H9 (cell line): Measurements from ENCODE around the gene TTC39A. TPM values are rescaled to one million over a fixed set of nuclear protein-coding genes. Genes with fewer than 3 reads are reported as not detected.

ENCODE experiments used
- DNase-seq: peaks from one replicate; pipeline ENCODE4 v3.0.0-alpha.2; 2017
- H2AFZ ChIP-seq: one replicate; pipeline ENCODE4 v1.6.1; 2013; ENCODE audit warnings: mild to moderate bottlenecking, low read length, control low read depth, moderate library complexity
- H2AK5ac ChIP-seq: 2 replicates; pipeline ENCODE4 v1.6.1; 2013; ENCODE audit warnings: low read length, control low read depth, mixed read lengths; ENCODE audit not compliant: insufficient read length
- H2BK120ac ChIP-seq: one replicate; pipeline ENCODE4 v1.6.1; 2013; ENCODE audit warnings: low read depth, mild to moderate bottlenecking, low read length, control low read depth, inconsistent platforms; ENCODE audit not compliant: poor library complexity, severe bottlenecking
- H2BK12ac ChIP-seq: 2 replicates; pipeline ENCODE4 v1.6.1; 2013; ENCODE audit warnings: low read length, control low read depth, mixed read lengths, low read depth; ENCODE audit not compliant: insufficient read length
- H2BK15ac ChIP-seq: 2 replicates; pipeline ENCODE4 v1.6.1; 2013; ENCODE audit warnings: low read depth, low read length, control low read depth
- H2BK20ac ChIP-seq: one replicate; pipeline ENCODE4 v1.6.1; 2013; ENCODE audit warnings: low read depth, mild to moderate bottlenecking, low read length, control low read depth, inconsistent platforms; ENCODE audit not compliant: poor library complexity, severe bottlenecking
- H2BK5ac ChIP-seq: 2 replicates; pipeline ENCODE4 v1.6.1; 2013; ENCODE audit warnings: low read length, control low read depth, mixed read lengths; ENCODE audit not compliant: insufficient read length
- H3K14ac ChIP-seq: 2 replicates; pipeline ENCODE4 v1.6.1; 2013; ENCODE audit warnings: low read length, control low read depth; ENCODE audit not compliant: insufficient read depth
- H3K18ac ChIP-seq: 2 replicates; pipeline ENCODE4 v1.6.1; 2013; ENCODE audit warnings: low read depth, mild to moderate bottlenecking, mixed read lengths, low read length, control low read depth; ENCODE audit not compliant: insufficient read length
- H3K23ac ChIP-seq: 2 replicates; pipeline ENCODE4 v1.6.1; 2013; ENCODE audit warnings: low read length, control low read depth, mixed read lengths, low read depth; ENCODE audit not compliant: insufficient read length
- H3K23me2 ChIP-seq: 2 replicates; pipeline ENCODE4 v1.6.1; 2013; ENCODE audit warnings: low read depth, mild to moderate bottlenecking, mixed read lengths, low read length, control low read depth; ENCODE audit not compliant: insufficient read length, poor library complexity, severe bottlenecking
- H3K27ac ChIP-seq: 2 replicates; pipeline ENCODE4 v1.5.1; 2013; ENCODE audit warnings: low read length, control low read depth, mixed read lengths, low read depth; ENCODE audit not compliant: insufficient read length
- H3K27me3 ChIP-seq: 2 replicates; pipeline ENCODE4 v1.6.1; 2013; ENCODE audit warnings: low read length, control low read depth, inconsistent platforms; ENCODE audit not compliant: insufficient read depth
- H3K4ac ChIP-seq: 2 replicates; pipeline ENCODE4 v1.6.1; 2013; ENCODE audit warnings: low read depth, mild to moderate bottlenecking, control low read depth, inconsistent platforms, low read length, moderate library complexity
- H3K4me1 ChIP-seq: 2 replicates; pipeline ENCODE4 v1.6.1; 2013; ENCODE audit warnings: low read length, control low read depth, inconsistent platforms; ENCODE audit not compliant: insufficient read depth
- H3K4me2 ChIP-seq: 2 replicates; pipeline ENCODE4 v1.6.1; 2013; ENCODE audit warnings: low read length, control low read depth, mixed read lengths; ENCODE audit not compliant: insufficient read length, insufficient read depth
- H3K56ac ChIP-seq: 2 replicates; pipeline ENCODE4 v1.6.1; 2013; ENCODE audit warnings: low read depth, mild to moderate bottlenecking, mixed read lengths, low read length, control low read depth; ENCODE audit not compliant: insufficient read length
- H3K79me1 ChIP-seq: 2 replicates; pipeline ENCODE4 v1.6.1; 2013; ENCODE audit warnings: low read depth, mild to moderate bottlenecking, moderate library complexity, low read length, control low read depth, inconsistent platforms; ENCODE audit not compliant: insufficient read depth, poor library complexity, severe bottlenecking
- H3K79me2 ChIP-seq: 2 replicates; pipeline ENCODE4 v1.6.1; 2013; ENCODE audit warnings: low read length, control low read depth, inconsistent platforms; ENCODE audit not compliant: insufficient read depth
- H3K9ac ChIP-seq: 2 replicates; pipeline ENCODE4 v1.6.1; 2013; ENCODE audit warnings: low read length, control low read depth, mixed read lengths; ENCODE audit not compliant: insufficient read length; ENCODE audit errors: extremely low read depth
- H3K9me3 ChIP-seq: one replicate; pipeline ENCODE4 v1.6.1; 2013; ENCODE audit warnings: low read depth, low read length, inconsistent platforms; ENCODE audit not compliant: control insufficient read depth
- H3T11ph ChIP-seq: one replicate; pipeline ENCODE4 v1.6.1; 2013; ENCODE audit warnings: mild to moderate bottlenecking, low read length, control low read depth, inconsistent platforms
- H4K20me1 ChIP-seq: one replicate; pipeline ENCODE4 v1.6.1; 2013; ENCODE audit not compliant: control insufficient read depth, insufficient read length, insufficient read depth
- H4K5ac ChIP-seq: 2 replicates; pipeline ENCODE4 v1.6.1; 2013; ENCODE audit warnings: low read depth, mild to moderate bottlenecking, mixed read lengths, low read length, control low read depth; ENCODE audit not compliant: insufficient read length
- H4K8ac ChIP-seq: replicated peaks from 2 replicates; pipeline ENCODE4 v1.6.1; 2013; ENCODE audit warnings: low read length, control low read depth, mixed read lengths, low read depth; ENCODE audit not compliant: insufficient read length
- H4K91ac ChIP-seq: 2 replicates; pipeline ENCODE4 v1.6.1; 2013; ENCODE audit warnings: low read depth, mild to moderate bottlenecking, moderate library complexity, mixed read lengths, low read length, control low read depth; ENCODE audit not compliant: insufficient read length
- H3K27ac Mint-ChIP-seq, 3 experiments: 2 replicates in 2 of 3; 3 replicates in 1 of 3; pipeline ENCODE4 v1.8.0; 2020 to 2021; ENCODE audit warnings: mixed read lengths in 3 of 3, mild to moderate bottlenecking in 1 of 3, moderate library complexity in 1 of 3
- H3K27me3 Mint-ChIP-seq: 2 replicates; pipeline ENCODE4 v1.8.0; 2021; ENCODE audit warnings: low read depth, mild to moderate bottlenecking, moderate library complexity, mixed read lengths
- H3K36me3 Mint-ChIP-seq, 3 experiments: 2 replicates in 2 of 3; 3 replicates in 1 of 3; pipeline ENCODE4 v1.8.0; 2020 to 2021; ENCODE audit warnings: low read depth in 3 of 3, mixed read lengths in 3 of 3; ENCODE audit not compliant: insufficient read depth in 1 of 3
- H3K4me1 Mint-ChIP-seq, 2 experiments: 2 replicates each; pipeline ENCODE4 v1.8.0; 2020; ENCODE audit warnings: mixed read lengths in 2 of 2
- H3K4me3 Mint-ChIP-seq, 2 experiments: 2 replicates in 1 of 2; 3 replicates in 1 of 2; pipeline ENCODE4 v1.8.0; 2020 to 2021; ENCODE audit warnings: mild to moderate bottlenecking in 2 of 2, mixed read lengths in 2 of 2, moderate library complexity in 1 of 2
- H3K9me3 Mint-ChIP-seq, 2 experiments: 2 replicates in 1 of 2; 3 replicates in 1 of 2; pipeline ENCODE4 v1.8.0; 2020; ENCODE audit warnings: mild to moderate bottlenecking in 2 of 2, mixed read lengths in 2 of 2, moderate library complexity in 1 of 2
- WGBS: extraction: QIAGEN DNeasy Blood & Tissue Kit; methylation state at CpG from one replicate; pipeline ENCODE4 v1.1.7; 2013; ENCODE audit warnings: missing lambda C conversion rate, low lambda C conversion rate, mixed read lengths; ENCODE audit not compliant: insufficient read length; ENCODE audit errors: extremely low coverage; 5-methylcytosine and 5-hydroxymethylcytosine counted together
- total RNA-seq: library from RNA; stranded (reverse); gene quantifications from 2 replicates; pipeline ENCODE4 v1.2.1, GENCODE V29; 2021
- TF ChIP-seq, protein P1 (sequence below): fragments of 200-600 bp; sonication (generic); conservative IDR thresholded peaks from 3 replicates; pipeline ENCODE4 v1.8.0; 2021; ENCODE audit warnings: antibody characterized with exemption, mild to moderate bottlenecking

TTC39A gene
- total RNA-seq, 1 experiment from 2014 or later = 7.7 TPM

DNA sequence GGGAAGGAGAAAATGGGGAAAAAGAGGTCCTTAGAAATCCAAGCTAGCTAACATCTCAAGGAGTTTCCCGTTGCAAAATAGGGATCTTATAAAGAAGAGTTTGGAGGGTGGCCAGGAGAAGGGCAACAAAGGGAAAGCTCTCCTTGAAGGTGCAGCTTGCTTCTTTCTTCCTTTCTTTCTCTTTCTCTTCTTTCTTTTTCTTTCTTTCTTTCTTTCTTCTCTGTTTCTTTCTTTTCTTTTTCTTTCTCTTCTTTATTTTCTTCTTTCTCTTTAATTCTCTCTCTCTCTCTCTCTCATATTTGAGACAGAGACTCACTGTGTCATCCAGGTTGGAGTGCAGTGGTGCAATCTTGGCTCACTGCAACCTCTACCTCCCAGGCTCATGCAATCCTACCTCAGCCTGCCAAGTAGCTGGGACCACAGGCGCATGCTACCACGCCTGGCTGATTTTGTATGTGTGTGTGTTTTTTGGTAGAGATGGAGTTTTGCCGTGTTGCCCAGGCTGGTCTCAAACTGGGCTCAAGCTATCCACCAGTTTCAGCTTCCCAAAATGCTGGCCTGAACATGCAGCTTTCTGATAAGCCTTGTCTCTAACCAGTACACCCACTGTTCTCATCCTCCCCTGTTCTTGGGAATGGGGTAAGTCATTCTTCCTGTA lies 49.9 kb downstream of the TTC39A start:
- Histone ChIP-seq H3K14ac (no peak overlapping the region), H3K23ac (no peak overlapping the region), H2BK15ac (no peak overlapping the region), H3K23me2 (no peaks in the 10 kb centered on the region), H3K79me2 (no peaks in the 10 kb centered on the region), H2AFZ (no peak overlapping the region), H3K18ac (no peak overlapping the region), H3K4me2 (no peak overlapping the region), H3K56ac (no peak overlapping the region), H3K9me3 (no peaks in the 10 kb centered on the region), H4K5ac (no peak overlapping the region), H2BK20ac (no peak overlapping the region), H2BK12ac (no peak overlapping the region), H4K8ac (no peak overlapping the region), H2AK5ac (no peak overlapping the region), H3T11ph (no peak overlapping the region), H2BK5ac (no peak overlapping the region), H3K27me3 (no peaks in the 10 kb centered on the region), H3K4me1 (no peaks in the 10 kb centered on the region), H3K9ac (no peak overlapping the region), H4K91ac (no peak overlapping the region), H3K79me1 (no peaks in the 10 kb centered on the region), H4K20me1 (no peaks in the 10 kb centered on the region), H2BK120ac (no peak overlapping the region), H3K4ac (no peak overlapping the region), H3K27ac (no peak overlapping the region)
- H3K36me3 Mint-ChIP-seq = no peaks in the 10 kb centered on the region; a peak in 1 of 7 replicates
- TF ChIP-seq, protein P1, sequence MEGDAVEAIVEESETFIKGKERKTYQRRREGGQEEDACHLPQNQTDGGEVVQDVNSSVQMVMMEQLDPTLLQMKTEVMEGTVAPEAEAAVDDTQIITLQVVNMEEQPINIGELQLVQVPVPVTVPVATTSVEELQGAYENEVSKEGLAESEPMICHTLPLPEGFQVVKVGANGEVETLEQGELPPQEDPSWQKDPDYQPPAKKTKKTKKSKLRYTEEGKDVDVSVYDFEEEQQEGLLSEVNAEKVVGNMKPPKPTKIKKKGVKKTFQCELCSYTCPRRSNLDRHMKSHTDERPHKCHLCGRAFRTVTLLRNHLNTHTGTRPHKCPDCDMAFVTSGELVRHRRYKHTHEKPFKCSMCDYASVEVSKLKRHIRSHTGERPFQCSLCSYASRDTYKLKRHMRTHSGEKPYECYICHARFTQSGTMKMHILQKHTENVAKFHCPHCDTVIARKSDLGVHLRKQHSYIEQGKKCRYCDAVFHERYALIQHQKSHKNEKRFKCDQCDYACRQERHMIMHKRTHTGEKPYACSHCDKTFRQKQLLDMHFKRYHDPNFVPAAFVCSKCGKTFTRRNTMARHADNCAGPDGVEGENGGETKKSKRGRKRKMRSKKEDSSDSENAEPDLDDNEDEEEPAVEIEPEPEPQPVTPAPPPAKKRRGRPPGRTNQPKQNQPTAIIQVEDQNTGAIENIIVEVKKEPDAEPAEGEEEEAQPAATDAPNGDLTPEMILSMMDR = no peak
- no CpG with 5 or more reads among the region's 4 CpGs for WGBS
- H3K4me1 Mint-ChIP-seq = peaks cover 4 to 6% of the 10 kb centered on the region in 2 experiments; a peak in 2 of 4 replicates
- no peaks in the 10 kb centered on the region for H3K27me3 Mint-ChIP-seq
- peak overlapping the region in 1 of 3 experiments; percentile 59; a peak in 2 of 7 replicates for H3K27ac Mint-ChIP-seq
- no peak for DNase-seq
- no peaks in the 10 kb centered on the region for H3K9me3 Mint-ChIP-seq
- no peak overlapping the region for H3K4me3 Mint-ChIP-seq
